Measurements from ENCODE around the gene ANKRD16. TPM values are rescaled to one million over a fixed set of nuclear protein-coding genes. Genes with fewer than 3 reads are reported as not detected.

The ANKRD16 gene
- total RNA-seq, 1 experiment from 2014 or later = 6.9 TPM

DNA sequence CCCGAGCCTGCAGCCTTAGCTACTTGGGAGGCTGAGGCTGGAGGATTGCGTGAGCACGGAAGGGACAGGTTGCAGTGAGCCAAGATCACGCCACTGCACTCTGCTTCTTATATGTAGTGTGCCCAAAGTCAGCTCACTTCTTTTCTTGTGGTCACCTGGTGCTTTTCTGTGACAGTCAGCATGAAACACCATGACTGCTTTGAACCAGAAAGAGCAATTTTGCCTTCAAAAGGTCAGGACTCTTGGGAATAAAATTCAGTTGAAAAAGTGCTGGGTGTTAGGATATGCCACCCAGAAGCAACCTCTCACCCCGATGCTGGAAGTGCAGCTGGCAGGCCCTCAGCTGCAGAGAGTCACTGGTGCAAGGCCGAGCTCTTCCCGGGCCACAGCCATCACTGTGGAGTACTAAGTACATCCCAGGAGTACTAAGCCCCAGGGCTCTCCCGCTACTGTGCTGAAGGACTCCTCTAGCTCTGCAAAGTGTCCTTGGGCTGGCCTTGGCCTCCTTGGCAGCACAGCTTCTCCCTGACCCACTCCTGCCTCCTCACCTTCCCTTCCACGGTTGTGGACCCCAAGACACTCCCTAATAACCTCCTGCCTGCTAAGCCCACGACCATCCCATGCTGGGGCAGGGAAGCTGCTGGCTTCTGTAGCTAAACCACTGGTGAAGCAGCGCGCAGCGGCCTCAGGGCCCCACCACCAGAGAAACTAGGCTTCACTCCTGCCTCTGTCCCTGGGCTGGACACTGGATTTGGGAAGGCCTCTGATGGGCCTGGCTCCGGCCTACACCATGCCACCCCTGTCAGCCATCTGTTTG is 58.9 kb downstream of the ANKRD16 start:
- no TSS peak for BruUV-seq (replicated peaks)
- no peak overlapping the region for H3K27ac ChIP-seq (ENCODE audit: low read length)
- no peaks in the 10 kb centered on the region for H3K4me1 ChIP-seq (ENCODE audit: control insufficient read depth, insufficient read depth, low read length)
- ChIA-PET POLR2A (no interaction called here), CTCF (no interaction called here)
- no peaks in the 10 kb centered on the region for H3K9me3 ChIP-seq (ENCODE audit: control insufficient read depth, insufficient read depth, low read depth, low read length)
- DNase-seq (ENCODE audit: low read depth, low spot score) = no peak
- in situ Hi-C loops (cut with HindIII; ENCODE audit: low pct_unique_long_range_greater_than_20kb, low sequenced_read_pairs) = no loop called here
- H3K4me3 ChIP-seq (ENCODE audit: low read depth in 2 of 2, low read length in 2 of 2) = no peak overlapping the region
- TF ChIP-seq REST (IDR thresholded peaks at IDR 0.05; ENCODE audit: insufficient read depth in 1 of 2, low read depth in 2 of 2, low read length in 1 of 2) (no peak), SIN3A (IDR thresholded peaks at IDR 0.05; ENCODE audit: borderline replicate concordance, insufficient read depth, low read depth, low read length) (no peak), POLR2AphosphoS5 (IDR thresholded peaks at IDR 0.05; ENCODE audit: low read depth, low read length) (no peak), CTCF (IDR thresholded peaks at IDR 0.05) (no peak), TCF7L2 (IDR thresholded peaks at IDR 0.05; ENCODE audit: low read depth, low read length) (no peak)
- no peak for ATAC-seq
- no peaks in the 10 kb centered on the region for H3K27me3 ChIP-seq (ENCODE audit: control insufficient read depth, insufficient read depth, low read length)
- H3K36me3 ChIP-seq (ENCODE audit: control insufficient read depth, insufficient read depth, low read length) = no peaks in the 10 kb centered on the region
- intact Hi-C loops (cut with micrococcal nuclease; ENCODE audit: unreplicated experiment) = no loop called here

GRCh38 chr10:5829267-5829666 is 60.4 kb downstream of the ANKRD16 start:
- in situ Hi-C loops (cut with HindIII; ENCODE audit: low pct_unique_long_range_greater_than_20kb, low sequenced_read_pairs) = no loop called here
- CTCF ChIA-PET = no interaction called here
- Histone ChIP-seq H3K27me3 (ENCODE audit: control insufficient read depth, insufficient read depth, low read length) (no peaks in the 10 kb centered on the region), H3K4me1 (ENCODE audit: control insufficient read depth, insufficient read depth, low read length) (no peaks in the 10 kb centered on the region), H3K9me3 (ENCODE audit: control insufficient read depth, insufficient read depth, low read depth, low read length) (no peaks in the 10 kb centered on the region), H3K36me3 (ENCODE audit: control insufficient read depth, insufficient read depth, low read length) (no peaks in the 10 kb centered on the region), H3K27ac (ENCODE audit: low read length) (no peak overlapping the region), H3K4me3 (ENCODE audit: low read depth in 2 of 2, low read length in 2 of 2) (no peak overlapping the region)
- POLR2A ChIA-PET = no interaction called here
- intact Hi-C loops (cut with micrococcal nuclease; ENCODE audit: unreplicated experiment) = no loop called here
- DNase-seq (ENCODE audit: low read depth, low spot score) (no peak), ATAC-seq (no peak)
- TF ChIP-seq POLR2AphosphoS5 (IDR thresholded peaks at IDR 0.05; ENCODE audit: low read depth, low read length) (no peak), SIN3A (IDR thresholded peaks at IDR 0.05; ENCODE audit: borderline replicate concordance, insufficient read depth, low read depth, low read length) (no peak), REST (IDR thresholded peaks at IDR 0.05; ENCODE audit: insufficient read depth in 1 of 2, low read depth in 2 of 2, low read length in 1 of 2) (no peak), TCF7L2 (IDR thresholded peaks at IDR 0.05; ENCODE audit: low read depth, low read length) (no peak), CTCF (IDR thresholded peaks at IDR 0.05) (no peak)
- no TSS peak for BruUV-seq (replicated peaks)

All from Panc1 (cell line).